ENCODE results near the gene ZFR2. TPM values are rescaled to one million over a fixed set of nuclear protein-coding genes. Genes with fewer than 3 reads are reported as not detected.
"Not testable (repeated sequence)": the region's sequence is repeated elsewhere in the genome, so short reads cannot be mapped to it uniquely, and the experiment has no call there.

The ZFR2 gene
- total RNA-seq, 4 donors from 2014 or later = not detected

DNA sequence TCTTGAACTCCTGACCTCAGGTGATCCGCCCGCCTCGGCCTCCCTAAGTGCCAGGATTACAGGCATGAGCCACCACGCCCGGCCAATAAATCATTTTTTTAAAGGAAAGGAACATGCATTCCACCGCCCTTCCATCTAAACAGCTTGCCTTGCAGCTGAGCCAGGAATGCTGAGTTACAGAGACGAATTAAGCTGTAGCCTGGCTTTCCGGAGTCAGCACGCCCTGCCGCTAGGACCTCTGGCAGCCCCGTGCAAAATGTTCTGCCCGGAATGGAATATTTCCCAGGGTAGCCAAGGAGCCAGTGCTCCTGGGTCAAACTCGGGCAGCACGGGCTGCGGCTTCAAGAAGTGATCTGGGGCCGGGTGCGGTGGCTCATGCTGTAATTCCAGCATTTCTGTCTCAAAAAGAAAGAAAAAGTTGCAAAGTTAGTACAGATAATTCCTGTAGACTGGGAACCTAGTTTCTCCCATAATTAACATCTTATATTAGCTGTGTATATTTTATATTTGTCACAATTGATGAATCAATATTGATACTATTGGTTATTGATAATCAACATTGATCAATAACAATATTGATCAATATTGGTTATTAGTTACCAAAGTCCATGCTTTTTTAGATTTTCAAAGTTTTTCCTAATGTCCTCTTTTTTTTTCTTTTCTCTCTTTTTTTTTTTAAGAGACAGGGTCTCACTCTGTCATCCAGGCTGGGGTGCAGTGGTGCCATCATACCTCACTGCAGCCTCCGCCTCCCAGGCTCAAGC, 30.9 kb upstream of the ZFR2 start:
- Histone ChIP-seq H3K9me3 (no peaks in the 10 kb centered on the region), H3K36me3 (no peaks in the 10 kb centered on the region), H3K4me1 (no peaks in the 10 kb centered on the region), H3K4me3 (no peak overlapping the region), H3K27me3 (peaks cover 12 to 17% (median 15%) of the 10 kb centered on the region in 3 donors), H3K27ac (no peak overlapping the region)
- no peak for TF ChIP-seq POLR2A (IDR thresholded peaks at IDR 0.05)
- TF ChIP-seq, protein P1, sequence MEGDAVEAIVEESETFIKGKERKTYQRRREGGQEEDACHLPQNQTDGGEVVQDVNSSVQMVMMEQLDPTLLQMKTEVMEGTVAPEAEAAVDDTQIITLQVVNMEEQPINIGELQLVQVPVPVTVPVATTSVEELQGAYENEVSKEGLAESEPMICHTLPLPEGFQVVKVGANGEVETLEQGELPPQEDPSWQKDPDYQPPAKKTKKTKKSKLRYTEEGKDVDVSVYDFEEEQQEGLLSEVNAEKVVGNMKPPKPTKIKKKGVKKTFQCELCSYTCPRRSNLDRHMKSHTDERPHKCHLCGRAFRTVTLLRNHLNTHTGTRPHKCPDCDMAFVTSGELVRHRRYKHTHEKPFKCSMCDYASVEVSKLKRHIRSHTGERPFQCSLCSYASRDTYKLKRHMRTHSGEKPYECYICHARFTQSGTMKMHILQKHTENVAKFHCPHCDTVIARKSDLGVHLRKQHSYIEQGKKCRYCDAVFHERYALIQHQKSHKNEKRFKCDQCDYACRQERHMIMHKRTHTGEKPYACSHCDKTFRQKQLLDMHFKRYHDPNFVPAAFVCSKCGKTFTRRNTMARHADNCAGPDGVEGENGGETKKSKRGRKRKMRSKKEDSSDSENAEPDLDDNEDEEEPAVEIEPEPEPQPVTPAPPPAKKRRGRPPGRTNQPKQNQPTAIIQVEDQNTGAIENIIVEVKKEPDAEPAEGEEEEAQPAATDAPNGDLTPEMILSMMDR (IDR thresholded peaks at IDR 0.05 in 4 of 5, conservative IDR thresholded peaks at IDR 0.05 in 1 of 5) = no peak
- intact Hi-C loops (cut with DNase I; ENCODE audit: low total_unique reads) (no loop called here), in situ Hi-C loops (cut with MboI; ENCODE audit: low sequenced_read_pairs in 4 of 4) (no loop called here)
- no peak for ATAC-seq
- no peak for DNase-seq

DNA sequence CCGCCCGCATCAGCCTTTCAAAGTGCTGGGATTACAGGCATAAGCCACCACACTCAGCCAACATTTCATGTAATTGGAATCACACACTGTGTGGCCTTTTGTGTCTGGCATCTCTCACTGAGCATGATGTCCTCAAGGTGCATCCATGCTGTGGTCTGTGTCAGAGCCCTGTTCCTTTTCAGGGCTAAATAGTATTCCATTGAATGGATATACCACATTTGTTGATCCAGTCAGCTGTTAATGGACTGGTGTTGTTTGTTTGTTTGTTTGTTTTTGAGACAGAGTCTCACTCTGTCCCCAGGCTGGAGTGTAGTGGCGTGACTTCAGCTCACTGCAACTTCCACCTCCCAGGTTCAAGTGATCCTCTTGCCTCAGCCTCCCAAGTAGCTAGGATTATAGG, 29.6 kb upstream of the ZFR2 start:
- Histone ChIP-seq H3K9me3 (no peaks in the 10 kb centered on the region), H3K4me3 (no peak overlapping the region), H3K27me3 (peaks cover 12 to 17% (median 15%) of the 10 kb centered on the region in 3 donors), H3K4me1 (no peaks in the 10 kb centered on the region), H3K27ac (no peak overlapping the region), H3K36me3 (no peaks in the 10 kb centered on the region)
- in situ Hi-C loops (cut with MboI; ENCODE audit: low sequenced_read_pairs in 4 of 4) = no loop called here
- no peak for ATAC-seq
- TF ChIP-seq, protein P1 (IDR thresholded peaks at IDR 0.05 in 4 of 5, conservative IDR thresholded peaks at IDR 0.05 in 1 of 5) = no peak
- TF ChIP-seq POLR2A (IDR thresholded peaks at IDR 0.05) = no peak
- no peak for DNase-seq
- intact Hi-C loops (cut with DNase I; ENCODE audit: low total_unique reads) = no loop called here

DNA sequence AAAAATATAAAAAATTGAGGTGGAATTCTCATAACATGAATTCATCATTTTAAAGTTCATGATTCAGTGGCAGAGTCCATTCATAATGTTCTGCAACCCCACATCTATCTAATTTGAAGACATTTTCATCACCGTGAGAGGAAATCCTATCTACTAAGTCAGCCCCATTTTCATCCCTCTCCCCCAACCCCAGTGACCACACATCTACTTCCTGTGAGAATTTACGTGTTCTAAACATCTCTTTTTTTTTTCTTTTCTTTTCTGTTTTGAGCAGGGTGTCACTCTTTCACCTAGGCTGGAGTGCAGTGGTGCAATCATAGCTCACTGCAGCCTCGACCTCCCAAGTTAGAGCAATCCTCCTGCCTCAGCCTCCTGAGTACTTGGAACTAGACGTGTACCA, 29.1 kb upstream of the ZFR2 start:
- Histone ChIP-seq H3K4me1 (no peaks in the 10 kb centered on the region), H3K36me3 (no peaks in the 10 kb centered on the region), H3K9me3 (no peaks in the 10 kb centered on the region), H3K4me3 (no peak overlapping the region), H3K27me3 (peaks cover 12 to 17% (median 15%) of the 10 kb centered on the region in 3 donors), H3K27ac (no peak overlapping the region)
- ATAC-seq (no peak), DNase-seq (no peak)
- intact Hi-C loops (cut with DNase I; ENCODE audit: low total_unique reads) (no loop called here), in situ Hi-C loops (cut with MboI; ENCODE audit: low sequenced_read_pairs in 4 of 4) (no loop called here)
- TF ChIP-seq, protein P1 (IDR thresholded peaks at IDR 0.05 in 4 of 5, conservative IDR thresholded peaks at IDR 0.05 in 1 of 5) = no peak
- TF ChIP-seq POLR2A (IDR thresholded peaks at IDR 0.05) = no peak

DNA sequence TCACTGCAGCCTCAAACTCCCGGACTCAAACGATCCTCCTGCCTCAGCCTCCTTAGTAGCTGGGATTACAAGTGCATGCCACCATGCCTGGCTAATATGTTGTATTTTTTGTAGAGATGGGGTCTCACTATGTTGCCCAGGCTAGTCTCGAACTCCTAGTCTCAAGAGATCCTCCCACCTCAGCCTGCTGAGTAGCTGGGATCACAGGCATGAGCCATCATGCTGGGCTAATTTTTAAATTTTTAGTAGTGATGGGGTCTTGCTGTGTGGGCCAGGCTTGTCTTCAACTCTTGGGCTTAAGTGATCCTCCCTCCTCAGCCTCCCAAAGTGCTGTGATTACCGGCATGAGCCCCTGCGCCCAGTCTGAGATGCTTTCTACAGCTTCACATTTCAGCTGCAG, 26.9 kb upstream of the ZFR2 start:
- Histone ChIP-seq H3K27ac (no peak overlapping the region), H3K27me3 (peaks cover 5 to 17% (median 12%) of the 10 kb centered on the region in 3 donors), H3K4me1 (no peaks in the 10 kb centered on the region), H3K36me3 (no peaks in the 10 kb centered on the region), H3K4me3 (no peak overlapping the region), H3K9me3 (no peaks in the 10 kb centered on the region)
- ATAC-seq = no peak
- intact Hi-C loops (cut with DNase I; ENCODE audit: low total_unique reads) (no loop called here), in situ Hi-C loops (cut with MboI; ENCODE audit: low sequenced_read_pairs in 4 of 4) (no loop called here)
- TF ChIP-seq, protein P1 (IDR thresholded peaks at IDR 0.05 in 4 of 5, conservative IDR thresholded peaks at IDR 0.05 in 1 of 5) = no peak
- TF ChIP-seq POLR2A (IDR thresholded peaks at IDR 0.05) = no peak
- DNase-seq = no peak

- peaks cover 5 to 12% (median 12%) of the 10 kb centered on the region in 3 donors for H3K27me3 ChIP-seq
- H3K27ac ChIP-seq; H3K4me1 ChIP-seq; H3K4me3 ChIP-seq; H3K9me3 ChIP-seq; intact Hi-C loops (cut with DNase I; ENCODE audit: low total_unique reads); in situ Hi-C loops (cut with MboI; ENCODE audit: low sequenced_read_pairs in 4 of 4); DNase-seq; H3K36me3 ChIP-seq; ATAC-seq: not testable (repeated sequence)
Measured at GRCh38 chr19:3894959-3895358, 26.1 kb upstream of the ZFR2 start.
